Cardiac septum (tissue), 1 donor: ENCODE data around the gene MAPKAPK5. TPM values are rescaled to one million over a fixed set of nuclear protein-coding genes. Genes with fewer than 3 reads are reported as not detected.
"Not testable (repeated sequence)": the region's sequence is repeated elsewhere in the genome, so short reads cannot be mapped to it uniquely, and the experiment has no call there.

Experiments
- DNase-seq: peaks from one replicate; pipeline ENCODE4 v3.0.0-alpha.2; 2020; ENCODE audit warnings: low spot score
- intact Hi-C: fragments of 100-400 bp; cut with DNase I; formaldehyde crosslinking; loops from one replicate; pipeline ENCODE4 v1.14.0; 2022
- total RNA-seq: library from RNA; stranded (reverse); fragmentation: NEBNext Ultra II Directional; extraction: Animal tissue kit (Norgen Biotek cat#: 25700); gene quantifications from one replicate; pipeline ENCODE4 v1.2.1, GENCODE V29; 2021
- donor health status: DM: no; HTN: no; CAD: no.

MAPKAPK5 gene
- total RNA-seq, 1 donor from 2014 or later: 25.7 TPM

DNA sequence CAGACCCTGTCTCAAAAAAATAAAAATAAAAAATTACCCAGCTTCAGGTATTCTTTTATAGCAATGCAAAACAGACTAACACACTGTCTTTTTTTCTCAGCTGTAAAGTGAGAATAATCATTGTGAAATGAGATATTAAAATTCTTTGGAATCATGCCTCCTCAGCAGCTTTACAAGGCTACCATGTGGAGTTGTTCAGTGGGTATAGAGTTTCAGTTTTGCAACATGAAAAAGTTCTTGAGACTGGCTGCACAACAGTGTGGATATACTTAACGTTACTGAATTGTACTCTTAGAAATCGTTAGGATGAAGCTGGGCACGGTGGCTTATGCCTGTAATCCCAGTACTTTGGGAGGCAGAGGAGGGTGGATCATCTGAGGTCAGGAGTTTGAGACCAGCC lies 15.7 kb upstream of the MAPKAPK5 start:
- intact Hi-C loops: no loop called here

DNA sequence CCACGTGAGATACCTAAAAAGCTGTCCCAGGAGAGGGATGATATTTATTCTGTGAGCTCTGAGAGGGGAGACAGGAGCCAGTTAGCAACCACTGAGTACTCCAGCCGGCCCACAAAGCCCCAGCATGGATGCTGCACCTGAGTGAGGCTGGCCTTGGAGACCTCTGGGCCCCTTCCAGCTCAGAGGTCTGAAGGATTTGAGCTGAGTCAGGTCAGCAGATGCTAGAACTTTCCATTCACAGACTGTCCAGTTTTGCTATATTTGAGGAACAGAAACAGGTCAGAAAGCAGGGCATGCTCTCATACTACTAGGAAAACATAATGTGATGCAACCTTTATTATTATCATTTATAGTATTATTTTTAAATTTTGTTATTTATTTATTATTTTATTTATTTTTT lies 15.0 kb upstream of the MAPKAPK5 start:
- no peak for DNase-seq
- intact Hi-C loops: no loop called here

More for the DNA sequence above, 15.7 kb upstream of the MAPKAPK5 start:
- DNase-seq: no peak

DNA sequence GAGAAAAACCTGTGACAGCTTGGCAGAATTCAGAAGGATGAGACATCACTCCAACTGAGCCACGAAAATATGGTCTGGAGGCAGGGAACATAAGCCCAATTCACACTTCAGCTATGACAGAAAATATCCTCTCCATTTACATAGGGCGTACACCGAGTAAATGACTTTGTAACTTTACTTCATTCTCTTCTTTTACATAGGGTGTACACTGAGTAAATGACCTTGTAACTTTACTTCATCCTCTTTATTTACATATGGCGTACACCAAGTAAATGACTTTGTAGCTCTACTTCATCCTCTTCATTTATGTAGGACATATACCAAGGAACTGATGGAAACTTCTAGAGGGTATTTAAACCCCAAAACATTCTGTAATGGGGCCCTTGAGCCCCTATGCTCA lies 14.1 kb upstream of the MAPKAPK5 start:
- intact Hi-C loops: no loop called here
- no peak for DNase-seq

GRCh38 chr12:111828338-111828979 lies 13.6 kb upstream of the MAPKAPK5 start:
- intact Hi-C loops: no loop called here
- DNase-seq: no peak

GRCh38 chr12:111829635-111830034 lies 12.4 kb upstream of the MAPKAPK5 start:
- intact Hi-C loops, DNase-seq: not testable (repeated sequence)

- intact Hi-C loops, DNase-seq: not testable (repeated sequence)
These were observed 7.2 kb upstream of the MAPKAPK5 start for GRCh38 chr12:111834740-111835386.

DNA sequence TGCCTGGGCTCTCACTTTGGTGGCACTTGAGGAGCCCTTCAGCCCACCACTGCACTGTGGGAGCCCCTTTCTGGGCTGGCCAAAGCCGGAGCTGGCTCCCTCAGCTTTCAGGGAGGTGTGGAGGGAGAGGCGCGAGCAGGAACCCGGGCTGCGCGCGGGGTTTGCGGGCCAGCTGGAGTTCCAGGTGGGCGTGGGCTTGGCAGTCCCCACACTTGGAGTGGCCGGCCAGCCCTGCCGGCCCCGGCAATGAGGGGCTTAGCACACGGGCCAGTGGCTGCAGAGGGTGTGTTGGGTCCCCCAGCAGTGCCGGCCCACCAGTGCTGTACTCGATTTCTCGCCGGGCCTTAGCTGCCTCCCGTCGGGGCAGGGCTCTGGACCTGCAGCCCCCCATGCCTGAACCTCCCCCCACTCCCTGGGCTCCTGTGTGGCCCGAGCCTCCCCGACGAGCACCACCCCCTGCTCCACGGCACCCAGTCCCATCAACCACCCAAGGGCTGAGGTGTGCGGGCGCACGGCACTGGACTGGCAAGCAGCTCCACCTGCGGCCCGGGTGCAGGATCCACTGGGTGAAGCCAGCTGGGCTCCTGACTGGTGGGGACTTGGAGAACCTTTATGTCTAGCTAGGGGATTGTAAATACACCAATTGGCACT lies 6.4 kb upstream of the MAPKAPK5 start:
- DNase-seq, intact Hi-C loops: not testable (repeated sequence)

DNA sequence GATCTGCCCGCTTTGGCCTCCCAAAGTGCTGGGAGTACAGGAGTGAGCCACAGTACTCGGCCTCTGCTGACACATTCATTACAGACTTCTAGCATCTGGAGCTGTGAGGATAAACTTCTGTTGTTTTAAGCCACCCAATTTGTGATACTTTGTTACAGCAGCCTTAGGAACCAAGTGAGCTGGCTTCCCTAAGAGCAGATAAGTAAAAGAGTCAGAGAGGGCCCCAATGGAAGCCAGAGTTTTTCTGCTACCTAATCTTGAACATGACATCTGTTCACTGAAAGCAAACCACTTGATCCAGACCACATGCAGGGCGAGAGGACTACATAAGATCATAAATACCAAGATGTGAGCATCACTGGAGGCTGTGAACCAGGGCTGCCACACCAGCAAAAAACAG lies 3.7 kb upstream of the MAPKAPK5 start:
- intact Hi-C loops: no loop called here
- DNase-seq: no peak

DNA sequence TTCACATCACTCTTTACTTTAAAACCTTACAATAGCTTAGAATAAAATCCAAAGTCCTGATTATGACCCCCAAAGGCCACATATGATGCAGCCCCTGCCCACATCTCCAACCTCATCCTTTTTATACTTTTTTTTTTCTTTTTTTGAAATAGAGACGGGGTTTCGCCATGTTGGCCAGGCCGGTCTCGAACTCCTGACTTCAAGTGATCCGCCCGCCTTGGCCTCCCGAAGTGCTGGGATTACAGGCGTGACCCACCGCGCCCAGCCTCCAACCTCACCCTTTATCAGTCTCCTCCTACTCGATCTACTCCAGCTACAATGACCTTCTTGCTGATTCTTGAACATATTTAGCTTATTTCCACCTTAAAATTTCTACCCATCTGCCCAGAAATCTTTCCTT lies 1.2 kb upstream of the MAPKAPK5 start:
- DNase-seq: no peak
- intact Hi-C loops: no loop called here

- DNase-seq: no peak
- intact Hi-C loops: no loop called here
These were observed 735 bp upstream of the MAPKAPK5 start for GRCh38 chr12:111841236-111841749.

DNA sequence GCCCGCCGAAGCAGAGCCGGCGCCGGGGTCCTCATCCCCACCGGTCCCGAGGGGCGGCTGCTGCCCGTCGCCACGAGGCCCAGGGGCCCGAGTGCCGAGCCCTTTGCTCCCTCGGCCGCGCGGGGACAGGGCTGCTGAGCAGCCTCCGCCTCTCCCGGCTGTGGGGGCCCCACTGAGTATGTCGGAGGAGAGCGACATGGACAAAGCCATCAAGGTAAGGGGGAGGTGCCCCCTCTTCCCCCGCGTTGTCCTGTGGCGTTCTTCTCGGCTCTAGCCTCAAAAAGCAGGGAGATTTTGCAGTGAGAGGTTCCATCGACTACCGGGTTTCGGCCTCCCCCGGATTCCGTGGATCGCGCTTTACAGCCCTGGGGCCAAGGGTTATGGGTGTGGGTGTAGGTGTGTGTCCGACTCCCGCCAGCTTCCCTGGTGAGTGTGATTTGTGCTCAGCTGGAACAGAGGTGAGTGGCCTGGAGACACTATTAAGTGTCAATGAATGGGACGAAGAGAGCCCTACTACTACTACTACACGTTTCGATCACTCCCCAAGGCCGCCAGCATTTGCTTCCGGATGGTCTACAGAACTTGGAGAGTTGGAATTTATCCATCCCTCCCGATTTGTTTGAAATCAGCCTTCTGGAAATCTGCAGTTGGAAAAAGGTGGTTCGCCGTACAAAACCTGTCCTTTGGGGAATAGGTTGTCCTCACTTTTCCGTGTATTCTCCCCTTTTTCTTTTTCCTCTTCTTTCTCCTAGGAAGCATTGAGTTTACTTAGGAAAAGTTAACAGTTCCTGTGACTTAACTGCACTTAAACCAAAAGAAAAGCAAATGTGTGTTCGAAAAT lies 748 bp downstream of the MAPKAPK5 start:
- intact Hi-C loops: loop anchor here (2.0 kb wide), 1 partner anchor 170 kb away; the partner anchor contains the start of genes ERP29 and TMEM116
- DNase-seq: no peak

- no peak for DNase-seq
- intact Hi-C loops: no loop called here
These were observed 4.0 kb downstream of the MAPKAPK5 start for GRCh38 chr12:111846016-111846415.

DNA sequence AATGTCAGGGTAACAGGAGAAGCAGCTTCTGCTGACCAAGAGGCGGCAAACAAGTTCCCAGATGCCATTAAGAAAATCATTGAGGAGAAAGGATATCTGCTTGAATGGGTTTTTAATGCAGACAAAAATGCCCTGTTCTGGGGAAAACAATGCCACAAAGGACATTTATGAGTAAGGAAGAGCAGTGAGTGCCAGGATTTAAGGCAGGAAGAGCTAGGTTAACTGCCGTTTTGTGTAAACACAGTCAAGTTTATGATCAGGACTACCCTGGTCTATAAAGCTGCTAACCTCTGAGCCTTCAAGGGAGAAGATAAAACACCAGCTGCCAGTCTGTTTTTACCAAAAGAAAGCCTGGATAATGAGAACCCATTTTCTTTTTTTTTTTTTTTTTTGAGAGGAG lies 8.5 kb downstream of the MAPKAPK5 start:
- intact Hi-C loops: no loop called here
- DNase-seq: no peak

GRCh38 chr12:111858186-111858585 lies 16.2 kb downstream of the MAPKAPK5 start:
- DNase-seq: no peak

GRCh38 chr12:111858778-111859177 lies 16.8 kb downstream of the MAPKAPK5 start:
- intact Hi-C loops: no loop called here
- no peak for DNase-seq

More at GRCh38 chr12:111858186-111858585, 16.2 kb downstream of the MAPKAPK5 start:
- intact Hi-C loops: no loop called here

GRCh38 chr12:111864913-111865312 lies 22.9 kb downstream of the MAPKAPK5 start:
- intact Hi-C loops: no loop called here
- no peak for DNase-seq

GRCh38 chr12:111867531-111867930 lies 25.5 kb downstream of the MAPKAPK5 start:
- intact Hi-C loops: no loop called here
- DNase-seq: no peak

DNA sequence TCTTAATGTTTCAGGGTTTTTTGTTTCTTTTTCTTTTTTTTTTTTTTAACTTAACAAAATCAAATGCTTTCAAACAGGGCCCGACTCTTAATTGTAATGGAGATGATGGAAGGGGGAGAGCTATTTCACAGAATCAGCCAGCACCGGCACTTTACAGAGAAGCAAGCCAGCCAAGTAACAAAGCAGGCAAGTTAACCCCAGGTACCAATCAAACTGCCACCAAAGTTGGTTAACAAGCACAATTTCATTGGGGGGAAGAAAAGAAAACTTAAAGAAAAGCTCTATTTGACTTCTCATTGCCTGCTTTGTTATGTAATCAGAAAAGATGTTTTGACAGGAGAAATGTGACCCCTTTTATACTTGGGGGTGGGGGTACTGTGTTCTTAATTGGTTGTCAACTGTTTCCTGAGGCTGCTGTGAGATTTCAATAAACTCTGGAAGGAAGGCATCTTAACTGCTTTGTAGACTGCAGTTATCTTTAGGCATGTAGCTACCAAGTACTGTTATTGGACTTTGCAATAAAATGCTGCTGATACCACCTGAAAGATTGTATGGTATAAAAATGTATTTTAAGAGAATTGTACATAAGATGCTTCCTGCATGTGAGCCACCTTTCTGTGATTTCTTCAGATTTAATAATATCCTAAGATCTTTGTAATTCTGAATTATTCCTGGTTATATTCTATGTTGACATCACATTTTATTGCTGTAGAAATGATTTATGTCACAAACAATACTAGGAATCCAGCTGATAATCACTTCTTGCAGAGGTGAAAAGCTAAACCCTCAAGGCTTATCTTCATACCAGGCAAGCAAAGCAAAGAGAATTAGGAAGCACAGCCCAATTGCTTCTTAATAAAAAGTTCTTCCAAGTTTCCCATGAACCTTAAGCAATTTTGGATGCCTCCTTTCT lies 26.9 kb downstream of the MAPKAPK5 start:
- no peak for DNase-seq
- intact Hi-C loops: no loop called here

DNA sequence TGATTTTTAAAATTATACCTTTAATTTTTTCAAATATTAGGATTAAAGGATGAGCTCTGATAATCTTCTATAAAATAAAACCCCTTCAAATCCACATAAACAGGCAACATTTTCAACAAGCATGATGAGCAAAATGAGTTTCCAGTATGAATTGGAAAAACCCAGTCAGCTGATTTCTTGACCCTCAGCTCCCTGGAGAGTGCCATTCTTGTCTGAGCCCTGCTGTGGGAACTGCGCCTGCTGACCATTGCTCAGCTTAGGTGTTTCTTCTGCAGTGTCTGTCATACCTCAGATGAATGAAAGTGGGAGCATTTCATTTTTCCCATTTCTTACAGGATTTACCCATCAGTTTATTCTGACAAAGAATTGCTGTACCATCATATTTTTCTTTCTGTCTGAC lies 27.6 kb downstream of the MAPKAPK5 start:
- intact Hi-C loops: no loop called here
- DNase-seq: no peak
